ENCODE measurements around the gene DSCAM.
"Not testable (repeated sequence)": the region's sequence is repeated elsewhere in the genome, so short reads cannot be mapped to it uniquely, and the experiment has no call there.

DSCAM gene

DNA sequence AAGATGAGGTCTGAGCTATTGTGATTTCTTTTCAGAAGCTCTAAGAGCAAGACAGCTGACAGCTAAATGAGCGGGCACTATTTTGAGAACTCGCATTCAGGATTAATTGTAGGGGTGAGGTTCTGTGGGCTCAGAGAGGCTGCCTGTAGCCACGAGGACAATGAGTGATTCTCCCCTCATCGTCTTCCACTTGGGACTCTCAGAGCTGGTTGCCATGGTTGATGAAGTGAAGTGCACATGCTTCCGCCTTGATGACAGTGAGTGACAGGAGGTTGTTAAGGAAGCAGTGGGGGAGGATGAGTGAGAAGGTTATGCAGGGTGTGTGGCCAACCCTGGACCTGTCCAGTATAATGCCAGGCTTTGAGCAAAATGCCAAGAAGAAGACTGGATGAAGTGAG, 638.0 kb downstream of the DSCAM start:
- no peak for DNase-seq

DNA sequence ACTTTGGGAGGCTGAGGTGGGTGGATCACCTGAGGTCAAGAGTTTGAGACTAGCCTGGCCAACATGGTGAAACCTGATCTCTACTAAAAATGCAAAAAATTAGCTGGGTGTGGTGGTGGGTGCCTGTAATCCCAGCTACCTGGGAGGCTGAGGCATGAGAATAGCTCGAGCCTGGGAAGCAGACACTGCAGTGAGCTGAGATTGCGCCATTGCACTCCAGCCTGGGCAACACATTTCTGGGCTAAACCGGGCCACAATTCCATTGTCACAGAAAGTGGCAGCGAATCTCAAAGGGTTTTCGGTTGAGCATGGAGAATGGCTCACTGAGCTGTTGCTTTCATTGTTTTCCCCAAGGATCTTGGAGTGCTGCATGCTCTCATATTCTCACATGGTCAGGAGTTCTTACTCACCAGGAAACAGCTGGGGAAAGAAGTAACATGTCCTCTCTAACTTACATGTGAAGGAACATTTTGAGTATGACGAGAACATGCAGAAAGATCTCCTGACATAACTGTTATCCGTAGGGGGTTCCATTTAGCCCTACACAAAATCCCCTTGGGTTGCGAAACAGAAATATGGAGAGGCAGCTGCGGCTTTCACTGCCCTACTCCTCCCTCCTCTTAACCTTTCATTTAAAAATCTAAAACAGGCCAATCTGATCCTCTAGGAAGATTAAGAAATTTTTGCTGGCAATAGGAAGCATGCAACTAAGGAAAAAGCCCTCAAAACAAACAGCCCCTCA, 638.6 kb downstream of the DSCAM start:
- DNase-seq = no peak

DNA sequence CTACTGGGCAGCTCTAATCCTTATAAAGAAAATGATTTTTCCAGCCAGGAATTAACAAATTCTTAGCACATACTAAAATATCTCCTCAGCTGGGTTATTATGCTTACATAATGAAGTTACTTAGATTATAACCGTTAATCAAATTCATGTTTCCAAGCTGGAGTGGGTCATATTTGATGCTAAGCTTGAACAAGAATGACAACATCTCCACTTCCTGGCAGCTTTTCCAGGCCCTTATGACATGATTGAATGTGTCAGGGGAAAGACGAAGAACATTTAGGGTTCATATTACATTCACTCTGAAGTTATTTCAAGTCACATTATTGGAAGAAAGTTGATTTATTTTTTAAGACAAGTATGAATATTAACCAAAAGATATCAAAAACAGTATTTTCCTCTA, 646.0 kb downstream of the DSCAM start:
- no peak for DNase-seq

DNA sequence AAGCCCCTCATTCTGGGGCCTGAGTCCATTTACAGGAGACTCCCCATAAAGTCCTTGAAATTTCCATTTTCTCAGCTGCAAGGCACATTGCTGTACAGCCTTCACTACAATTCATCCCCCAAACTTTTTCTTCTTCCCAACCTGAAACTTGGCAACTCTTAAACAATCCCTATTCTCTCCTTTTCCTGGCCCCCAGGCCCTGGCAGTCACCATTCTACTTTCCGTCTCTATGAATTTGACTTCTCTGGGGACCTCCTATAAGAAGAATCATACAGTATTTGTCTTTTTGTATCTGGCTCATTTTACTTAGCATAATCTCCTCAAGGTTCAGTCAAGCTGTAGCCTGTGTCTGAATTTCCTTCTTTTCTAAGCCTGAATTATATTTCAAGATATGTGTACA, 646.8 kb downstream of the DSCAM start:
- DNase-seq = no peak

- DNase-seq = no peak
Measured at GRCh38 chr21:40194185-40194980, 652.6 kb downstream of the DSCAM start.

- DNase-seq = no peak
Measured at GRCh38 chr21:40191616-40192015, 655.3 kb downstream of the DSCAM start.

DNA sequence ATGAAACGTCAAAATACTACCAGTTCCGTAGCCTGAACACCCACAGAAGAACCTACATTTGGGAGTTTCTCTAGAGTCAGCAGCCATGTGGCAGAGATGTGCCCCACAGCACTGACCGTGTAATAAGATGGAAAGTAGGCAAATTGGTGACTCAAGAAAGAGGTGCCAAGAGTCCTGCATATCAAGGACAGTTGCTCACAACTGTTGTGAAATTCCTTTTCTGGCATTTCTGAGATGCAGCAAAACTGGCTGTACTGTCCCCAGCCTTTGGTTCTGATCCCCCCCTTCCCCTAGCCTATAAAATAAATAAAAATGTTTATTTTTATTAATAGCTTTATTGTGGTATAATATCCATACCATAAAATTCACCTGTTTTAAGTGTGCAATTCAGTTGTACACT, 655.8 kb downstream of the DSCAM start:
- DNase-seq = no peak

DNA sequence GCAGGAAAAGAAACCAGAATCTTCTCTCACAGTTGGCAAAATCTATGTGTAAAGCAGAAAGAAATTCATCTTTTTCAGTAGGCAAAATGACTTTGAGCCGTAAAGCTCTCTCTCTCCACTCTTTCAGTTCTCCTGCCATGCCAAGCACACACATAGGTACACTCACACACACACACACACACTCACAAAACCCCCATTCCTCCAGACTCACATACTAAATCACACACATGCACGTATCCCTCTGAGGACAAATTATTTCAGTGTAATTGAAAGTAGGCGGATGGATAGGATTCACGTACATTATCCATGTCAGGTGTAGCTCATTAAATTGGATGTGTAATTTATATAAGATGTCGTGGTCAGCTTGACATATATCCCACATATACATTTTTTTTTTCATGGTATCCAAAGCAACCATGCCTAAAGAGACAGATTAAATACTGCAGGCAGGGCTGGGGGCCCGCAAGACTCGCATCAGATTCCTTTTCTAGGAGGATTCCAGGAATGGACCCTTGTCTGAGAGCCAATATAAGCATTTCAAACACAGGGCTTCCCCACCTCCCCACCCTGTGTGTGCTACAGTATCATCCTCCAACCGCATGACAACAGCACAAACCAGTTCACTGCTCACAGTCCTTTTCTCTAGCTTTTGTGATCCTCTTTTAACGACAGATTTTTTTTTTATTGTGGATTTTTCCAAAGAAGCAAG, 658.9 kb downstream of the DSCAM start:
- DNase-seq = no peak

GRCh38 chr21:40187244-40187643, 659.7 kb downstream of the DSCAM start:
- DNase-seq = no peak

DNA sequence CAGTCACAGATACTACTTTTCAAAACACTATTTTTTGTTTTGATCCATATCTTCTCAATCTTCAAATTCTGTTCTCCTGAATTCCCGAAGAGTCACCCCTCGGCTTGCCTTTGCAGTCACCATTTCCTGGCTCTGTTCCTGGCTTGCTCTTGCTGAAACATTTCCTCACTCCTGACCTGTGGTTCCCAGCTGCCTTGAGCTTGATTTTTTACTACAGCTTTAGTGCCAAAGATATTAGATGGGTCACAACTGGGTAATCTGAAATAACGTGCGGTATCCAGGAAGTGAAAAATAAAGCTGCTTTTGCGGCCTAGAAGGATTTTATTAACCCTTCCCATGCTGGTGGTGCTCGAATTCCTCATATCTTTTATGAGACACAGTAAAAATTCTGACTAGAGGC, 660.9 kb downstream of the DSCAM start:
- no peak for DNase-seq

- no peak for DNase-seq
Measured at GRCh38 chr21:40185208-40185607, 661.8 kb downstream of the DSCAM start.

GRCh38 chr21:40182491-40182890, 664.5 kb downstream of the DSCAM start:
- DNase-seq = not testable (repeated sequence)

GRCh38 chr21:40179166-40179565, 667.8 kb downstream of the DSCAM start:
- no peak for DNase-seq

DNA sequence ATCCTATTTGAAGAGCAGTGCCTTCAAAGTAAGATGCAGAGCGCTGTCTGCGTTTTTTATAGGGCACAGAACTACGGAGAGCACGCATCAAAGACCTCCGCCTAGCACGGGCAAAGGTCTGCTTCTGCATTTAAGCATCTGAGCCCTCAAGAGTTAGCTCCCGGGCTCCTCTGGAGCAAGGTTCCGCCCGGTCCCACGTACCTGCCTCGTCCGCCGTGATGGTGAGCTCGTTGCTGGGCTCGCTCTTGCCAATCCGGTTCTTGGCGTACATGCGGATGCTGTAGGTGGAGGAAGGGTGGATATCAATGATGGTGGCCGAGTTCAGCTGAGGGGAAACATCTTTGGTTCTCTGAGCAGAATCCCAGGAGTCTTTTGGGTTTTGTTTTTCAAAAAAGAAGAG, 668.2 kb downstream of the DSCAM start:
- no peak for DNase-seq

DNA sequence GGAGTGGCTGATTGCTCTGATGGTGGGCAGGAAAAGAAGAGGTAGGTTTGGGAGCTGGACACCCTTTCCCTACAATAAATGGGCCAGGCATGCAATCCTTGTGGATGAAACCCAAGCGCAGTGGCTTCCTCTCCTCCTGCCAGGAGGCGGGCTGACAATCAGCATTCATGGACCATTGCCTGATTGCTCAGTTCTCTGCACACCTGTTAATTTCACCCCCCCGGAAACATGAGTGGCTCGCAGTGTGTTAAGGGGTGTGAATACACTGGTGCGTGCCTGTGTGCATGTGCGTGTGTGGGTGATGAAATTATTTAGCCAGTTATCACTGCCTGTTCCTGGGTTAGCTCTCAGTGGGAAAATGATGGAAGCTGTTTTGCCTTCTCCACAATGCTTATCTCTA, 669.0 kb downstream of the DSCAM start:
- DNase-seq = no peak

DNA sequence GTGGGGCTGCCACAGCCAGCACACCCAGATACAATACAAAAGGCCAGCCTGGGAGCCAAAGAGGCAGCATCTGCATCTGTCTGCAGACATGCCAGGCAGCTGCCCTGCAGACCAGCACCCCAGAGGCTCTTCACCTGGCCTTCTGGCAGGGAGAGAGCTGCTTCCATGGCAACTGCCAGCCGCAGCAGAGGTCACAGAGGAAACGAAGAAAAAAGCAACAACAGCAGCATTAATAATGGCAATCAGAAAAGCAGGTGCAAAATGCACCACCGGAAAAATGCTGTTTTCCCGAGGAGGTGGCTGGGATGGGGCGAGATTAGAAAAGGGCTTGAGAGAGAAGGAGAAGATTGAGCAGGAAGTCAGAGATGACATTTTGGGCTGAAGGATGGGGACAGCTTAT, 670.2 kb downstream of the DSCAM start:
- DNase-seq = no peak

DNA sequence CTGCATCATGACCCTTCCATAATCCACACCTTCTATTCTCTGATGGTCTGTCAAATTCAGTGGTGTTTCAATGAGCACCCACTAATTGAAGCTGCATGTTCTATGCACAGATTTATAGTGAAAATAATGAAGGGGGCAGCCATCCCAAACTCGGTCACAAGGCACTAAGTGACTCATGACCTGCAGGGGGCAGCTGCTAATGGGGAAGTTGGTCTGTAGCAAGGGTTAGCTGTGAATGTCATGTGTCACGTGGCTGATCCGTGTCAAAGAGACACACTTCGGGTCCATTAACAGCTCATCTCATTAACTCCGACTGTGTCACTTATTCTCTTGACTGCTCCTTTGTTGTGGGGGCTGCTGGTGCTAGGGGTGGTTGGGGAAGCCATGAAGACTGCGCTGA, 673.1 kb downstream of the DSCAM start:
- DNase-seq = no peak

DNA sequence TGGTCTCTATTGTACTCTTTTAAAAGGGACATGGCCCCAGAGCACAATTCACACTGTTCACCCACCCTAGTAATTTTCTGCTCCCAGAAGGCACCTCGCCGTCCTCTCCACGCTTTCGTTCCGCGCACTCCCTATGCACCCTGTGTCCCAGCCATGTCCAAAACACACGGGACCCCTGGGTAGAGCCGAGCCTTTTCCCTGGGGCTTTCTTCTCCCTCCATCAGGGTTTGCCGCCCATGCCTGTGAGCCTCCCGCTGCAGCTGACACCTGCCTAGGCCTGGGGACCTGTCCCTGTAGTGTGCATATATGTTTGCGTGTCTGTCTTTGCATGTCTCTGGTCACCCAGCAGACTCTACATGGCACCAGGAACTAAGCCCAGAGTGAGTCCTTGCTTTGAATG, 677.0 kb downstream of the DSCAM start:
- DNase-seq = no peak

GRCh38 chr21:40166291-40166843, 680.6 kb downstream of the DSCAM start:
- DNase-seq = no peak

GRCh38 chr21:40165773-40166070, 681.2 kb downstream of the DSCAM start:
- DNase-seq = no peak

GRCh38 chr21:40164905-40165772, 681.8 kb downstream of the DSCAM start:
- DNase-seq = no peak

DNA sequence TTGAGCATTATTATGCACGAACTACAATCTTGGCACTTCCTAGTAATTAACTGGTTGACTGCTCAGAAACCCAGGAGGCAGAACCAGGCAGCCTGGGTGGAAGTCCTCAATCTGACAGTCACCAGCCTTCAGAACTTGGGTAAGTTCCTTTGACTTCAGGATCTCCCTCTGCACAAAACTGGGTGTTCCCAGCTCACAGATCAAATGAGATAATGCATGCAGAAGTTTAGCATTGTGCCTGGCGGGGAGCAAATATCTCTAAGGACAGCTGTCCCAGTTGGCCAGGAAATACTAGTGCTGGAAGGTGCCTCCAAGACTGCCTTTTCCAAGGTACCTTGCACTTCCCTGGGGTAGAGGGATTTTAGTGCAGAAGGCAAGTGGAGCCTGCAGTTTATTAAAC, 684.9 kb downstream of the DSCAM start:
- no peak for DNase-seq

- DNase-seq = no peak
Measured at GRCh38 chr21:40160911-40161310, 686.0 kb downstream of the DSCAM start.
